ENCODE measurements around the gene SMCP.

Gene SMCP, protein sequence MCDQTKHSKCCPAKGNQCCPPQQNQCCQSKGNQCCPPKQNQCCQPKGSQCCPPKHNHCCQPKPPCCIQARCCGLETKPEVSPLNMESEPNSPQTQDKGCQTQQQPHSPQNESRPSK

GRCh38 chr1:152878042-152878441 lies at the start of gene SMCP:
Gene SMCP, plus strand, starts transcription at chr1:152878322. Its CDS starts 6,101 bp downstream, at chr1:152884423.
- no peak for DNase-seq

GRCh38 chr1:152836870-152837269 lies 41.3 kb upstream of the SMCP start:
- no peak for DNase-seq

GRCh38 chr1:152842556-152842955 lies 35.6 kb upstream of the SMCP start, which contains the start of gene LCE6A:
Gene LCE6A, plus strand, starts transcription at chr1:152842856. Its CDS starts 665 bp downstream, at chr1:152843521.
- no peak for DNase-seq

DNA sequence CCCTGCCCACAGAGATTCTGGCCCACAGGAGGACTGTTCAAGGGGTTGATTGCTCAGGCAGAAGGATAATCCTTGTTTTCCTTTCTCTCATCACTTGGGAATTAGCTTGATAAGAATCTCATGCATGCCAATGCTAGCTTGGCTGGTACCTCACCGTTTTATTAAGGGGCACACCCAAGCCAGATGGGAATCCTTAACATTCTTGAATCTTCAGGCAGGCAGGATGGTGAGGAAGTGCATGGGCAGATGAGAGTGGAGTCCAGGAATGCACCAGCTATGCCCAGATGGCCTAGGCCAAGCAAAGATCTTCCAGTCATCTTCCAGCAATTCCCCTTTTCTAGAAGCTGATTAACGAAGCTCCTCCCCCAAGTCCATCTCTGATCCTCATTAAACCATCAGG lies 22.5 kb upstream of the SMCP start:
- DNase-seq, result no peak

GRCh38 chr1:152858062-152858461 lies 20.1 kb upstream of the SMCP start:
- no peak for DNase-seq

DNA sequence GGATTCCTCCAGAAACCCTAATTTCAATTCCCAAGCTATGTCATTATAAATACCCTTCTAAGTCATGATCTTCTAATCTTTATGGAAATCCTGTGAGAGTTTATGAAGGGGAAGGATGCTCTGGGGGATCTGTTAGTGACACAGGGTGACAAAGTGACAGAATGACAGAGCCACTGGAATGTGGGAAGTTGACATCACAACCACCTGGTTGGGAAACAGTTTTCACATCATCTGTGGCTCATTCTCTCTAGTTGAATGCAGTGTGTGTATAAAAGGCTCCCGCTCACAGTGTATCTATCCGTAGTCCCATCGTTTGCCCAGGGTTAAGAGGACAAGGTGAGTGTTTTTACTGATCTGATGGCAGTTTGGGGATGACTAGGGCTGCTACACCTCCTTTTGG lies 18.4 kb upstream of the SMCP start, which contains the start of gene LCE7A:
TSS of gene LCE7A (plus strand) at position 301 of the 400 bp plus-strand sequence. CDS start 702 bp downstream, outside the sequence.
- DNase-seq, result no peak

GRCh38 chr1:152860129-152860528 lies 18.0 kb upstream of the SMCP start:
- DNase-seq, result no peak

DNA sequence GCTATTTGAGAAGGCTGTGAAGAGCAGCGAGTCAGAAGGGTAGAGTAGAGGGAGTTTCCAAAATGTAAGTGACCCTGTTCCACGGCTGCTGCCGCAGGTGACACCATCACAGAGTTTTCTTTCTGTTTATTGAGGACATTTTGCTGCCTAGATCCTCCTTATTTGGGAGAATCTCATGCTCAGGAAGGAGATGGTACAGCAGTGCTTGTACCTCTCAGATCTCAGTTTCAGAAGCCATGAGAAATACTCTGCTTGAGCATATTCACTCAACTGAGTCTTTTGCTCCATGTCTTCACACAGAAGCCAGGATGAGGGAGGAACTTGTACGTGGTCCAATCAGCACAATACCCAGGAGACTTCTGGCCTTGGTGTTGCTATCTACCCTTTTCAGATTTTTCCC lies 16.7 kb upstream of the SMCP start:
- no peak for DNase-seq

DNA sequence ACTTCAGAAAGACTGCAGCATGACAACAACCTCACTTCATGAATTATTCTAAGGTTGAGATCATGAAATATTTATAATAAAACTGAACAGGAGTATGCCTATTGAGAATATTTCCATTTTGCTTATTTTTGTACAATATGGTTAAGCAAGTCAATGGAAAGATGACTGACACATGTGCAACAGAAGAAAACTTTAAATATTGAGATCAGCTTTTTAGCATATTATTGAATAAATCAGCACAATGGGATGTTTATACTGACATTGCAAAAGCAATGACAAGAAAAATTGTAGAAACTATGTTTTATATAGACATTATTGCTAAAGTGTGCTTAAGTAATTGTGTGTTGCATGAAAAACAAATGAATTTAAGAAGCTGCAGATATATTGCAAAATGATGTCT lies 13.7 kb upstream of the SMCP start:
- no peak for DNase-seq

GRCh38 chr1:152866321-152866720 lies 11.8 kb upstream of the SMCP start:
- no peak for DNase-seq

DNA sequence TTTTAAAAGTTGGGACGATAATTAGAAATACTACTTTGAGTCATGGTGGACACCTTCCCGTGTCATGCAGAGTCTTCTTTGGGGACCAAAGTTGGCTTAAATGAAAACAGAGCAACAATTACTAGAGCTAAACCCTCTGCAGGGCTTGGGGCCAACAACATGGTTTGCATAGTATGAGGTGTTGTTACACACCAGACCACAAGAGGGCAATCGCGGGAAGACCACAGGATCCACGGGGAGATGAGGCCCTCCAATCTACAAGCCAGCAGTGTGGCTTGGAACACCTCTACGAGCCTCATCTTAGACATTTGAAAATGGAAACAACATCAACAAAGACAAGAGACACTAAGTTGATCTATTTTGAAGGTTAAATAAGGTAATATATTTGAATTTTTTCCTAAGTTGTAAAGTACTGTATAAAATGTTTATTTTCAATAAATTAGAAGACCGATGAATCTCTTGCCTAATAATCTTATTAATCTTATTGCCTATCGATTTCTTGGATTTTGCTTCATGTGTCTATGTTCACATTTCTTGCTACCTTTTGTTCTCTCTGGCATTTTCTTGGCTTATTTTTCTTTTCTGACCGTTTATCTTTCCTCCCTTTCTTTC lies 8.2 kb upstream of the SMCP start:
- peak; percentile 65 for DNase-seq

DNA sequence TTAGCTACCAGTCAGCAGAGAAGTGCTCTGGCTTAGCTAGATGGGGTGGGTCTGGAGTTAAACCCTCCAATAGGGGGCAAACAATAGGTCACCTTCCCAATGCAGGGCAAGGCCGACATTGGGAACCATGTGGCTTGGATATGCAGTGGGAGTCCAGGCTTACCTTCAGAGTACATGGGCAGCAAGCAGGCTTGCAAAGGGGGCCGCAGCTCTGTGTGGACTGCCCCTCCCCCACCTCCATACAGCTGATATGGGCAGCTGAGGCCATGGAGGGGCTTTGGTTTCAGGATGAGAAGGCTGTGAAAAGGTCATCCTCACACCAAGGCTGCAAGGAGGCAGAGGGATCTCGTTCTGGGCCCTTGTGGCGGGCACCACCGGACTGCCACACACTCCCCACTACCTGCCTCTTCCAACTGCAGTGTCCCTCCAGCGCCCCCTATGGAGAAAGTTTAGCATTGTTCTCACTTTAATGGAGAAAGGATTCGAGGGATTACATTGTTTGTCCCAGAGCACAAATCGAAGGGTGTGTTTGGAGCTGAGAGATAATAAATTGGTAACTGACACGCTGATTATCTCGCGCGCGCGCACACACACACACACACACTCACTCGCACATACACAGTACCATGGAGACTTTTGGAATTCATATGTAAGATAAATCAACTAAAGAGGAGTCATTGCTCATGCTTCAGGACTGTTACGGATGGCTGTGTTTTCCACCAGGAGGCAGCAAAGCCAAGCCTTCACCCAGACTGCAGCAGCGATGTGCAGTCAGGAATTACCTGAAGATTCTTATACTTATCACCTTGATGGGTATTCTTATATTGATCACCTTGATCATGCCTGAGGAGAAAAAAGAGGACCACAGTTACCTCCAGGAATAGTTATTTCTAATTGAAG lies 7.0 kb upstream of the SMCP start:
- DNase-seq, result no peak

GRCh38 chr1:152871731-152872126 lies 6.4 kb upstream of the SMCP start:
- no peak for DNase-seq

DNA sequence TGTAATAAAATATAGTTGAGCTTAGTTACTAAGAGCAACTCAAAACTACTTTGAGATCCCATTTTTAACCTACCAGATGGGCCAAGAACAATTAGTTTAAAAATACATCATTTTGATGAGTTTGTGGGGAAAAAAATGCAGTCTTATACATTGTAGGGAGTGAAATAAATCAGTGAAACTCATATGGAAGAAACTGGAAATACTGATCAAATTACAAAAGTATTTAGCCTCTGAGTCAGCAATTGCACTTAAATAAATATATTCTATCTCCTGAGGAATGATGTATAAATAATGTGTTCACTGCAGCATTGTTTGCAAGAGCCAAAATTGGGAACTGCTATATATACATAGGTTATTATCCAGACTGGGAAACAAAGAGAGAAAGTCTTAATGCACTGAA lies 4.6 kb upstream of the SMCP start:
- DNase-seq, result no peak

DNA sequence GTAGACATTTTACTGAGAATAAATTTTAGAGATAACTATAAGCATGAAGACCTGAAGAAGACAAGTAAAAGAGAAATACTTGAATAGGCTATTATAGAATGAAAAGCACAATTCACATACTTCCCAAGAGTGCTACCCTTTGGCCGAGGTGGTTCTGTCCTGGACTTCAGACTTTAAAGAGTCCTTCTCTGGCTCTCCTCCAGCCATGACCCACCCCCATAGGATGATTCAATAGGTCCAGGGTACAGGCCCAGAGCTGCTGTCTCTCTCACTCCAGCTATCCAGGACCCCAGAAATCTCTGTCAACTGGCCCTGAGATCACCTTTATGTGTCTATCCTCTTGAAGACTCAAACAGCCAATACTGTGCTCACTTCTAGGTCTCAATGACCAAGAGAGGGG lies 1.3 kb upstream of the SMCP start:
- DNase-seq, result no peak

GRCh38 chr1:152879559-152880198 lies 1.6 kb downstream of the SMCP start:
- DNase-seq, result no peak

GRCh38 chr1:152880316-152880715 lies 2.2 kb downstream of the SMCP start:
- no peak for DNase-seq

DNA sequence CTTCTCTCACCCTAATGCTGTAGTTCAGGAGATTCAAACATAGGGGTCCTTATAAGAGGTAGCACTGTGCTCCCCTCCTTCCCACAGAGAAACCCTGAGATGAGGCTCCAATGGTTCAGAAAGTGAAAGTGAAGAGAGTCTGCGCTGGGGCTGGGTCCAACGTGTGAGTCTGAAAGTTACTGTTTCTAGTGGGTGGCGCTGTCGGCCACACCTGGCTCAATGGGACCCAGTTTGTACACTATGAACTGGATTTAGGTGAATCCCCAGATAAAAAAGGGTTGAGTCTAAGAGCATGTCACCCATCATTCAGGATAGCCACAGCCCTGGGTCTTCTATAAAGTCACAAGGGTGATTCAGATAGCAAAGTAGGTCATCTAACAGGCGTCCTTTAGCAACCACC lies 2.8 kb downstream of the SMCP start:
- no peak for DNase-seq

GRCh38 chr1:152884085-152884484 lies 6.0 kb downstream of the SMCP start:
- DNase-seq, result no peak

GRCh38 chr1:152884506-152884905 lies 6.4 kb downstream of the SMCP start:
- DNase-seq, result no peak

- no peak for DNase-seq
These were observed 7.0 kb downstream of the SMCP start for GRCh38 chr1:152884966-152885624.

DNA sequence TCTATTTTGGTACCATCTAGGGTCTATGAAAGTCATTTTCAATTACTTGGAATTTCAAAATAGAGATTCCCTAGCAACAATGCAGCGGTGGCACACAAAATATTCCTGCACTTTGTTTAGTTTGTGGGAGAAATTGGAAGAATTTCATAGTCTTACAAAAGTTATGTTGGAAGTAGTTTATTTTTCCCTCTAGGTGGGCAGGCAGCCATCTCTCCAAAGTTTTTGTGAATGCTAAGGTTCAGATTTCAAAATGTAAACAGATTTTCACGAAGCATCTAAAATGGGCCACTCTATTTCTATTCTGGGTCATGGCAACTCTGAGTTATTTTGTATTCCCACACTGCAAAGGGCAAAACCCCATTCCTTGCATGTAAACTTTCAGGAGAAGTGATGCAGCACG lies 8.0 kb downstream of the SMCP start:
- DNase-seq, result no peak

All from CD4-positive, alpha-beta T cell treated with Interleukin-4 for 4 hours (primary cell).